CD4-positive, alpha-beta T cell treated with Interleukin-12 subunit alpha and Interleukin-12 subunit beta, for 1 hour (primary cell): ENCODE results near the gene BFSP1.

Experiments used
- DNase-seq: peaks from one replicate; pipeline ENCODE4 v3.0.0-alpha.2; 2020

BFSP1 gene

GRCh38 chr20:17519606-17520285, 11.4 kb downstream of the BFSP1 start:
- no peak for DNase-seq

GRCh38 chr20:17518339-17519052, 12.7 kb downstream of the BFSP1 start:
- no peak for DNase-seq

GRCh38 chr20:17515053-17515452, 16.1 kb downstream of the BFSP1 start:
- DNase-seq, result no peak

GRCh38 chr20:17513939-17514338, 17.2 kb downstream of the BFSP1 start:
- no peak for DNase-seq

- no peak for DNase-seq
Observed at GRCh38 chr20:17511401-17511800, 19.8 kb downstream of the BFSP1 start.

- no peak for DNase-seq
Observed at GRCh38 chr20:17510548-17510947, 20.6 kb downstream of the BFSP1 start.

- DNase-seq, result no peak
Observed at GRCh38 chr20:17508756-17509155, 22.4 kb downstream of the BFSP1 start.

- DNase-seq, result no peak
Observed at GRCh38 chr20:17507531-17507930, 23.6 kb downstream of the BFSP1 start.

GRCh38 chr20:17507032-17507431, 24.1 kb downstream of the BFSP1 start:
- peak; percentile 24 for DNase-seq

GRCh38 chr20:17505636-17506517, 25.3 kb downstream of the BFSP1 start:
- DNase-seq, result peak; percentile 42

GRCh38 chr20:17504898-17505635, 26.1 kb downstream of the BFSP1 start:
- peak; percentile 65 for DNase-seq

- DNase-seq, result no peak
Observed at GRCh38 chr20:17504066-17504897, 26.9 kb downstream of the BFSP1 start.

GRCh38 chr20:17503301-17504065, 27.7 kb downstream of the BFSP1 start:
- no peak for DNase-seq

GRCh38 chr20:17502105-17502504, 29.1 kb downstream of the BFSP1 start:
- DNase-seq, result no peak

- DNase-seq, result no peak
Observed at GRCh38 chr20:17501701-17502100, 29.5 kb downstream of the BFSP1 start.

GRCh38 chr20:17500826-17501225, 30.4 kb downstream of the BFSP1 start:
- no peak for DNase-seq

- no peak for DNase-seq
Observed at GRCh38 chr20:17500271-17500670, 30.9 kb downstream of the BFSP1 start.

- no peak for DNase-seq
Observed at GRCh38 chr20:17499041-17499440, 32.1 kb downstream of the BFSP1 start.

- no peak for DNase-seq
Observed at GRCh38 chr20:17498641-17499040, 32.5 kb downstream of the BFSP1 start.

- DNase-seq, result no peak
Observed at GRCh38 chr20:17497821-17498580, 33.2 kb downstream of the BFSP1 start.
